Measurements from ENCODE around the gene ZBTB32.
"Not testable (repeated sequence)": the region's sequence is repeated elsewhere in the genome, so short reads cannot be mapped to it uniquely, and the experiment has no call there.

Gene ZBTB32, protein sequence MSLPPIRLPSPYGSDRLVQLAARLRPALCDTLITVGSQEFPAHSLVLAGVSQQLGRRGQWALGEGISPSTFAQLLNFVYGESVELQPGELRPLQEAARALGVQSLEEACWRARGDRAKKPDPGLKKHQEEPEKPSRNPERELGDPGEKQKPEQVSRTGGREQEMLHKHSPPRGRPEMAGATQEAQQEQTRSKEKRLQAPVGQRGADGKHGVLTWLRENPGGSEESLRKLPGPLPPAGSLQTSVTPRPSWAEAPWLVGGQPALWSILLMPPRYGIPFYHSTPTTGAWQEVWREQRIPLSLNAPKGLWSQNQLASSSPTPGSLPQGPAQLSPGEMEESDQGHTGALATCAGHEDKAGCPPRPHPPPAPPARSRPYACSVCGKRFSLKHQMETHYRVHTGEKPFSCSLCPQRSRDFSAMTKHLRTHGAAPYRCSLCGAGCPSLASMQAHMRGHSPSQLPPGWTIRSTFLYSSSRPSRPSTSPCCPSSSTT
- total RNA-seq: 0.11 to 27.0 (median 3.1) reads per million in 3 experiments

DNA sequence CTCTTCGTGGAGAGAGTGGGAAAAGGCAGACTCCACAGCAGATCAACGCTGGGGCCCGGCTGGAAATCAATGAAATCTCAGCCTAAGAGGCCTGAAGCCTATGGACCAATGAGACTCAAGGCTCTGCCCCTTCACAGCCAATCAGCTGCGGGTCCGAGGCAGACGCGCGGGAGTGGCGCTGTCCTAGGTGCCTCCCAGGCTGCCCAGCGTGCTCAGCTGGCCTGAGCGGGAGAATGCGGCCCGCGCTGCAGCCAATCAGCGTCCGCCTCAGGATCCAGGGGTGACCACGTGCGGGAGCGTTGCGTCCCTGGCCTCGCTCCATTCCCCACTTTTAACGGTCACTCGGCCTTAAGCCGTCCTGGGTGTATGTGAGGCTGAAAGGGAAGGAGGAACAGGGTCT lies at the start of gene ZBTB32:
ZBTB32 (plus strand) TSS at position 341 of the 400 bp plus-strand sequence. CDS start 10,069 bp downstream, outside the sequence.
- no peak for DNase-seq

DNA sequence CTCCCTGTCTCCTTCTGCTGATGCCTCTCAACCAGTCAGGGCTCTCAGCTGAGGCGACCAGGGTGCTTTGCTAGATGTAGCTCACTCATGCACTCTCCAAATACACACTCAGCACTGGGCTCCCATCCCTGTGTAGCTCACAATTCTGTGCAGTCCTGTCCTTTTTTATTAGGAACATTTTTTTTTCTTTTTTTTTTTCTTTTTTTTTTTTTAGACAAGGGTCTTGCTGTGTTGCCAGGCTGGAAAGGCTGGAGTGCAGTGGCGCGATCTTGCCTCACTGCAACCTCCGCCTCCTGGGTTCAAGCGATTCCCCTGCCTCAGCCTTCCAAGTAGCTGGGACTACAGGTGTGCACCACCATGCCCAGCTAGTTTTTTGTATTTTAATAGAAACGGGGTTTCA lies 49.5 kb upstream of the ZBTB32 start:
- not testable (repeated sequence) for DNase-seq

DNA sequence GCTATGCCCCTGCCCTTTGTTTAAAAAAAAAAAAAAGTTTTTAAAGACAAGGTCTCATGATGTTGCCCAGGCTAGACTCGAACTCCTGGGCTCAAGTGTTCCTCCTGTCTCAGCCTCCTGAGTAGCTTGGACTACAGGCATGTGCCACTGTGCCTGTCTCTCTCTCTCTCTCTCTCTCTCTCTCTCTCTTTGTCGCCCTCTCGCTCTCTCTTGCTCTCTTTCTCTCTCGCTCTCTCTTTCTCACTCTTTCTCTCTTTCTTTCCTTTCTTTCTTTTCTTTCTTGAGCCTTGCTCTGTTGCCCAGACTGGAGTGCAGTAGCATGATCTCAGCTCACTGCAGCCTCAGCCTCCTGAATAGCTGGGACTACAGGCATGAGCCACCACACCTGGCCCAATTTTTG lies 48.8 kb upstream of the ZBTB32 start:
- DNase-seq: no peak

DNA sequence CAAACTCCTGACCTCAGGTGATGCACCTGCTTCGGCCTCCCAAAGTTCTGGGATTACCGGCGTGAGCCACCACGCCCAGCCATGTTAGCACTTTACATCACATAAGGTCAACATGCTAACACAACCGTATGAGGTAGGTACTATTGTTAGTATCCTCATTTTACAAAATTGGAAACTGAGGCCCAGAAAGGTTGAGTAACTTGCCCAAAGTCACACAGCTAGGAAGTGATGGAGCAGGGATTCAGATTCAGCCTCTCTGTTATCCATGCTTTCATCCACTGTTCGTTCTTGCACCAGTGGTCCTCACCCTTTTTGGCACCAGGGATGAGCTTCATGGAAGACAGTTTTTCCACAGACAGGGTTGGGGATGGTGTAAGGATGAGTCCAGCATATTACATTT lies 47.7 kb upstream of the ZBTB32 start:
- DNase-seq: no peak

DNA sequence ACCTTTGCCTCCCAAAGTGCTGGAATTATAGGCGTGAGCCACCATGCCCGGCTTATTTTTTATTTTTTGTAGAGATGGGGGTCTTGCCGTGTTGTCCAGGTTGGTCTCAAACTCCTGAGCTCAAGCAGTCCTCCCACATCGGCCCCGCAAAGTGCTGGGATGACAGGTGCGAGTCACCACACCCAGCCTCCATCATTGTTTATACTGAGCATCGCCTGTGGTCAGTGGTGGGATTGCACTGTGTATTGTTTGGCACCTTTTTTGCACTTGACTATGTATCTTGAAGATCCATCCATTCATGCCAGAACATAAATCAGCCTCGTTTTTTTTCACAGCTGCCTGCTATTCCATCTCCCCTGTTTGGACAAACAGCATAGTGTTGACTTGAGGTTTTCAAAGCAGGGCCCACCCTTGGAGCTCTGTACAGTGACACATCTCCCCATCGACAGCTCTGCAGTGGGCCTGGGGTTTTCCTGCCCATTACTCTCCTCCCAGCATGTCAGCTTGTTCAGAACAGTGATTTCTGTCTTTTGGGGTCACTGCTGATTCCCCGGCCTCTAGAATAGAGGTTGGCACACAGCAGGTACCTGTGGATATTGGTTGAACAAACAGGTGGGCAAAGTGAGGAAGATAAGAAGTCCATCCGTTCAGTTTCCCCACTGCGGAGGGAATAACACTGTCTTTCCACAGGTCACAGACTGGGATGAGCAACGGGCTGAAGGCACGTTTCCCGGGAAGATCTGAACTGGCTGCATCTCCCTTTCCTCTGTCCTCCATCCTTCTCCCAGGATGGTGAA lies 46.3 kb upstream of the ZBTB32 start:
- DNase-seq: no peak

DNA sequence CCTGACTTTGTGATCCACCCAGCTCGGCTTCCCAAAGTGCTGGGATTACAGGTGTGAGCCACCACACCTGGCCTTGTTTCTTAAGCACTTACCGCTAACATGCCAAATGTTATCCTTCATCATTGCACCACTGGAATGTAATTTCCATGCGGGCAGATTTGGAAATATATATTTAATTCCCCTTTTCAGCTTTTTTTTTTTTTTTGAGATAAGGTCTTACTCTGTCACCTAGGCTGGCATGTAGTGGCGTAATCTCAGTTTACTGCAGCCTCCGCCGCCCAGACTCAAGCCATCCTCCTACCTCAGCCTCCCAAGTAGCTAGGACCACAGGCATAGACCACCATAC lies 42.4 kb upstream of the ZBTB32 start:
- no peak for DNase-seq

DNA sequence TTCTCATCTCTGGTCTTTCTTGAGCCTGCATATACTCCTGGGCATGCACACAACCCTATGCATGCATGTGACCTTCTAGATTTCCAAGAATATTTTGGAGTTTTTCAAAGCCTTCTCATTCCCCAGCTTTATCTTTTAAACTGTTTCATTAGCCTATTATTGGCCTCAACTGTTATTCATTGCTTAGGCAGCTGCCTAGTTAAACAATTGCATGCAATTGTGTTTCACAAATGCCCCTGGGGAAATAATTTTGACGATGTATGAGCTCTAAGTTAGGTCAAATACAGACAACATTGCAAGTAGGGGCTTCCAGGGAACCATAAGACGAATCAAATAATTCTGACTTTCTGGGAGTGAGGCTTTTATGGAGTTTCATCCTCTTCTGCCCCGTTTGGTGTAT lies 40.4 kb upstream of the ZBTB32 start:
- no peak for DNase-seq

DNA sequence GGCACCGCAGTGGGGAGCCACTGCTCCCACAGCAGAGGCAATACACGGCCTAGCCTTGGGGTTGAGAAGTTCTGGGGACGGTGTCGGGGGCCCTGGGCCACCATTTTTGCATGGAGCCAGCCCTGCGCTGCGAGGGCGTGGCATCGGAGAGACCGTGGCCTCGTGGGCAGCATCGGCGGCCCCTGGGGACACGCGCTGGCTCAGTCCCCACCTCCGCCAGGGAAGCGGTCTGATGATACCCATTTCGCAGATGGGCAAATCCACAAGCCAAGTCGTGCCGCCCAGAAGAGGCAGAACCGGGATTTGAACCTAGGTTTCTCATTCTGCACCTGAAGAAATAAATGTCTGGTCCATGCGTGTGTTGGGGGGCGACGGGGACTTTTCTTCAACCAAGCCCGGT lies 39.2 kb upstream of the ZBTB32 start:
- DNase-seq: no peak

DNA sequence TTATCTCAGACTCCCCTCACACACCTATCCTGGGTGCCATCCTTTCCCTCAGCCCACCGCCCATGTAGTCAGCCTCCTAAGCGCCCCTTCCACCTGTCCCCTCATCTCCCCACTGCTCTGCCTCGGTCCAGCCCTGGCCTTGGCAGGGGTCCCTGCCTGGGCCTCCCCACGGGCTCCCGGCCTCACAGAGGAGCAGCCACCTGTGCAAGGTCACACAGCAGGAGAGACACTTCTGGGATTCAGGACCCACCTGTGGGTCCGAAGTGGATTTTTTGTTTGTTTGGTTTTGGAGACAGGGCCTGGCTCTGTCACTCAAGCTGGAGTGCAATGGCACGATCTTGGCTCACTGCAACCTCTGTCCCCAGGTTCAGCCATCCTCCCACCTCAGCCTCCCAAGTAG lies 38.8 kb upstream of the ZBTB32 start:
- no peak for DNase-seq

DNA sequence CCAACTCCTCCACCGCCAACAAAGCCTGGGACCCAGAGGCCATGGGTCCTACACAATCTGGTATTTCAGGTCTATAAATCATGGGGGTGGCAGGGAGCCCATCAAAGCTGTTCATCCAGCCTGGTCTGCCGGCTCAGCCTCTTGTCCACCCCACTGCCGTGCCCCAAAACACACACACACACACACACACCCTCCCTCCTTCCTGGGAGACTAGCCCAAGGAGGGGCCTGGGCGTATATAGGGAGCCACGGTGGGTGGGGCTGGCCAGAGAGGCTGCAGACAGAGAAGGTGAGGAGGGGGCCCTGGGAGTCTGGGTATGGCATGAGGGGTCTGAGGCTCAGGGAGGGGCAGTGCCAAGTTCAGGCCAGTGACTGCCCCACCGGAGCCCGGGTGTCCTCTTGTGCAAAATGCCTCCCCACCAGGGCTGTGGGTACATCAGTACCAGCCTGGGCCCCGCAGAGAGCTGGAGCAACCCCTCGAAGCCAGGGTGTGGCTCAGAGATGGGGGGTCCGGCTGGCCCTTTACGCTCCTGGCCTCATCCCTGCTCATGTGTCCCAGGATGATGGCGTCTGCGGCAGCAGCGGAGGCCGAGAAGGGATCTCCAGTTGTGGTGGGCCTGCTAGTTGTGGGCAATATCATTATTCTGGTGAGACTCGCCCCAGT lies 38.0 kb upstream of the ZBTB32 start, which contains the start of gene UPK1A:
UPK1A (plus strand) TSS at position 267 of the 663 bp plus-strand sequence; CDS start at position 563, 296 bp downstream.
- no peak for DNase-seq

DNA sequence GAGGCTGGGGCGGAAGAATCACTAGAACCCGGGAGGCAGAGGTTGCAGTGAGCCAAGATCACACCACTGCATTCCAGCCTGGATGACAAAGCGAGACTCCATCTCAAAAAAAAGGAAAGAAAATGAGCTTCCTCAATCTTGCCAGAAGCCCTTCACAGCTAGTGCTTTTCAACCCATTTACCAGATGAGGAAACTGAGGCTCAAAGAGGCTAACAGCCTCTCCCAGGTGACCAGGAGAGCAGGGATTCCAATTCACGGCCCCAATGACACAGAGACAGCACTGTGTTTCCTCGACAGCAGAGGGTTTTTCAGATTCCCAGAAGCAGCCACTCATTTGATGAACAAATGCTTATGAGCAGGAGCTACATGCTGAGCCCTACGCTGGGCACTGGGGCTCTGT lies 34.8 kb upstream of the ZBTB32 start:
- DNase-seq: no peak

DNA sequence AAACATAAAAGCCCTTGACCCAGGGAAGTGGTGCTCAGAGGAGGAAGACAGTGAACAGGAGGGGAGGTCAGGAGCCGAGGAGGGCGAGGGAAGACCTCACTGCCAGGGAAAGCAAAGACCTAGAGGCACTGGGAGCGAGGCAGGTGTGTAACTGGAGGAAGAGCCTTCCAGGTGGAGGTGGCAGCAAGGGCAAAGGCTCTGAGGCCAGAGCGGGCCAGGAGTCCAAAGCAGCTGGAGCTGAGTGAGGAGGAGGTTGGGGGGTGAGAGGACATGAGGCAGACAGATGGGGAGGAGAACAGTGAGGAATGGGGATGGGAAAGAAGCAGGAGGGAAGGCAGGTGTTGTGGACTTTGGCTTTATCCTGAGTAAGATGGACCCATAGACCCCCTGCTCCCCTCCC lies 34.4 kb upstream of the ZBTB32 start:
- no peak for DNase-seq

DNA sequence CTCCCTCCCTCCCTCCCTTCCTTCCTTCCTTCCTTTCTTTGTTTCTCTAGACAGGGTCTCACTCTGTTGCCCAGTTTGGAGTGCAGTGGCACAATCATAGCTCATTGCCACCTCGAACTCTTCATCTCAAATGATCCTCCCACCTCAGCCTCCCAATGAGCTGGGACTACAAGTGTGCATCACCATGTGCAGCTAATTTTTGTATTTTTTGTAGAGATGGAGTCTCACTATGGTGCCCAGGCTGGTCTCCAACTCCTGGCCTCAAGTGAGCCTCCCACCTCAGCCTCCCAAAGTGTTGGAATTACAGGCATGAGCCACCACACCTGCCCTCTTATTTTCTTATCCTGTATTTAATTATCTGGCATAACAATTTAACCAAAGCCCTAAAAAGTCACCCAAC lies 33.7 kb upstream of the ZBTB32 start:
- DNase-seq: no peak

DNA sequence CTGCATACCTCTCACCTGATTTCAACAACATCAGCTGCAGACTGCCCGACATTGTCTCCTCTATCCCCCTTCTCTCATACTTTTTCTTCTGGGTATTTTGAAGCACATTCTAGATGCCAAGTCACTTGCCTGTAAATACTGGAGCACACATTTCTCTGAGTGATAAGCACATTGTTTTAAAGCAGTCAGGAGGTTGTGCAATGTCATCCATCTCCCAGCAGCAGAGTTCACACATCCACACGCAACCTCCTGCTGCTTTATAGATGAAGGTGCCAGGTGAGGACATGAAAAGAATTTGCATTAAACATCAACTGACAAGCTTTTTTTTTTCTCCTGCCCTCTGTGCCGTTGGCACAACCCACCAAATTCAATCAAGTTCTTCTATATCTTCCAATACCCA lies 32.5 kb upstream of the ZBTB32 start:
- DNase-seq: no peak

DNA sequence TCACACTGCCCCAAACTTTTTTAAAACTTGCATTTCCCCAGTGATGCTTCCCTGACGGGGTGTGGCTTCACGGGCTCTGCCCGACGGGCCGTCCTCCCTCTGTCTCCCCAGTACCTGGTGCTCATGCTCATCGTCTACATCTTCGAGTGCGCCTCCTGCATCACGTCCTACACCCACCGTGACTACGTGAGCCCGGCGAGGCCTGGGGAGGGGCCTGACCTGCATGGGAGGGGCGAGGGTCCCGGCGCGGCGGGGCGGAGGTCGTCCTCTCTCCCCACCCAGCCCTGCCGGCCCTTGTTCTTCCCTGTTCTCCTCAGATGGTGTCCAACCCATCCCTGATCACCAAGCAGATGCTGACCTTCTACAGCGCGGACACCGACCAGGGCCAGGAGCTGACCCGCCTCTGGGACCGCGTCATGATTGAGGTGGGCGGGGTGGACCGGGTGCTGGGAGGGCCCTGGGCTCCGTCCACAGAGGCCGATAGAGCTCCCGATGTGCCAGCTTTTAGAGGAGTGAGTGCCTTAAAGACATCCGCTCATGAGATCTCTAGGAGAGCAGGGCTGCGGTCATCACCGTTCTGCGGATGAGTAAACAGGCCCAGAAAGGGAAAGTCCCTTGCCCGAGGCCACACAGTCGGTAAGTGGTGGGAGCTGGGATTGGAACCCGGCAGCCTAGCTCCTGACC lies 31.1 kb upstream of the ZBTB32 start:
- peak; percentile 29 for DNase-seq

DNA sequence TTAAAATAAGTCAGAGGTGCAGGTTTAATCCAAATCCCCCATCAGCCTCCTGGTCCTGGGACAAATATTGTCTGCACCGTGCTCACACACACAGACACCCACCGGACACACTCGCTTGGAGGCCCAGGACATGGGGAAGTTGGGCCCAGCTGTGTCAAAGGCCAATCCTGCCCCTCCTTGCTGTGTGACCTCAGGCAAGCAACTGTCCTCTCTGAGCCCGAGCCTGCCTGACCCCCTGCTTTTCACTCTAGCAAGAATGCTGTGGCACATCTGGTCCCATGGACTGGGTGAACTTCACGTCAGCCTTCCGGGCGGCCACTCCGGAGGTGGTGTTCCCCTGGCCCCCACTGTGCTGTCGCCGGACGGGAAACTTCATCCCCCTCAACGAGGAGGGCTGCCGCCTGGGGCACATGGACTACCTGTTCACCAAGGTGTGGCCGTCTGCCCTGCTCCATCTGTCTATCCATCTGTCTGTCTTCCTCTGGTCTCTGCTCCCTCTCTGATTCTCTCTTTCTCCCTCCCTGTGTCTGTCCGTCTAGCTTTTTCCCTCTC lies 28.7 kb upstream of the ZBTB32 start:
- DNase-seq: no peak

DNA sequence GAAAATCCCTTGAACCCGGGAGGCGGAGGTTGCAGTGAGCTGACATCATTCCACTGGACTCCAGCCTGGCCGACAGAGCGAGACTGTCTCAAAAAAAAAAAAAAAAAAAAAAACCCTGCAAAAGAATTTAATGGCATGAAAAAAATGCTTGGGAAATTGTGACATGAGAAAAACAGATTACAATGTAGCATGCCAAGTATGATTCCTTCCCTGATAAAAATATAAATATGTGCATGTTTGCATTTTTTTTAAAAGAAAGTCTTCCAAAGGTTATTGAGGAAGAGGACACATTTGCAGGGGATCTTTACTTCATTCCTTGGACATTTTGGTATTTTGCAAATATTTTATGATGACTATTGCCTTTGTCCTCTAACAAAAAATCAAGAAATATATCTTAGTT lies 14.5 kb upstream of the ZBTB32 start:
- no peak for DNase-seq

DNA sequence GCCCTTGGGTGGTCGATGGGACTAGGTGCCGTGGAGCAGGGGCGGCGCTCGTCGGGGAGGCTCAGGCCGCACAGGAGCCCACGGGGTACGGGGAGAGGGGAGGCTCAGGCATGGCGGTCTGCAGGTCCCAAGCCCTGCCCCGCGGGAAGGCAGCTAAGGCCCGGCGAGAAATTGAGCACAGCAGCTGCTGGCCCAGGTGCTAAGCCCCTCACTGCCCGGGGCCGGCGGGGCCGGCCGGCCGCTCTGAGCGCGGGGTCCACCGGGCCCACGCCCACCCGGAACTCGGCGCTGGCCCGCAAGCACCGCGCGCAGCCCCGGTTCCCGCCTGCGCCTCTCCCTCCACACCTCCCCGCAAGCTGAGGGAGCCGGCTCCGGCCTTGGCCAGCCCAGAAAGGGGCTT lies 13.3 kb upstream of the ZBTB32 start:
- DNase-seq: not testable (repeated sequence)

DNA sequence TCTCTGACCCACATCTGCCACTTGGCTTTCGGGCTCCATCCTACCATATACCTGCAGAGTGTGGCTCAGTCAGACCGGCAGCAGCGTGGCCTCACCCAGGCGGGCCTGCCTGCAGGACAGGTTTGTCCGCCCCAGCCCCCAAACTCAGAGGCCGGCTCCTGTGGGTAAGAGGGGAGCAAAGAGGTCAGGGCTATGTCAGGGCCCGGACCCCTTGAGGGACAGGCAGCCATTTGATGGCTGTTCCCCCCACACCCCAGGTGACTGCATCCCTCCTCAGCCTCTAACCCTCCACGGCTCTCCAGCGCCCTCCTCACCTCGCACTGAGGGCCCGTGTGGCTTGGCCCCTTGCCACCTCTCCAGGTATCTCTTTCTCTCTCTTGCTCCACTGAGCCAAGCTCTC lies 12.3 kb upstream of the ZBTB32 start:
- no peak for DNase-seq

DNA sequence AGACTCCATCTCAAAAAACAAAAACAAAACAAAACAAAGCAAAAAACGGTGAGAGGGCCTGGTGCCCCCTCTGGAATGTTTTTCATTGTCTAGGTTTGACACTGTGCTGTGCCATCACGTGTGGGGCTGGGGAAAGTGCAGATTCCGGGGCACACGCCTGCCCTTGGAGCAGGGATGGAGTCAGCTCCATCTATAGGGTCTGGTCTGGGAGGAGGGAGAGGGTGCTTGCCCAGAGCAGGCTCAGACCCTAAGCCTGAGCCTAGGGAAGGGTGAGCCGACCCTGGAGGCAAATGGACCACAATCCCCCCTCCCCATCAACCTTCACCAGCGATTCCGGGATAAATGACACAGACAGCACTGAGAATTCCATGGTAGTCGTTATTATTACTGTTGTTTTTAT lies 10.9 kb upstream of the ZBTB32 start:
- DNase-seq: no peak

DNA sequence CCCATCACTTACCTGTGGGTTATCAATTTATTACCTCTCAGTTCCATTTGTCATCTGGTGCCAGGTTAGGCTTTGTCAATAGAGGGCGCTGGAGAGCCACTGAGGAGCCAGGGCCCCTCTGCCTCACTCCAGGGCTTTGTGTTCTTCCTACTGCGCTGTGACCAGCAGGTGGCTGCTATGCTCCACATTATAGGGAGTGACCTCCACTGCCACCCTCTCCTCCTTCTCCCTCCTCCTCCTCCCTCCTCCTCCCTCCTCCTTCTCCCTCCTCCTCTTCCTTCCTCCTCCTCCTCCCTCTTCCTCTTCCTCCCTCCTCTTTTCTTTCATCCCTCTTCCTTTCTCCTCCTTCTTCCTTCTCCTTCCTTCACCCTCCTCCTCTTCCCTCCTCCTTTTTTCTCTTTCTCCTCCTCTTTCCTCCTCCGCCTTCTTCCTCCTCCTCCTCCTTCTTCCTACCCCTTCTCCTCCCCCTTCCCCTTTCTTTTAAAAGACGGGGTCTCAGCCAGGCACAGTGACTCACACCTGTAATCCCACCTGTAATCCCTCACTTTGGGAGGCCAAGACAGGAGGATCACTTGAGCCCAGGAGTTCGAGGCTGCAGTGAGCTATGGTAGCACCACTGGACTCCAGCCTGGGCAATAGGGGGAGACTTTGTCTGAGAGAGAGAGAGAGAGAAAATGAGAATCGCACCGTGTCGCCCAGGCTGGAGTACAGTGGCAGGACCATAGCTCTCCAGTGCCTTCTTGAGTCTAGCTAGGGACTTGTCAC lies 10.3 kb upstream of the ZBTB32 start:
- peak; percentile 84 for DNase-seq

Data from central memory CD4-positive, alpha-beta T cell (primary cell).